Germinal center (tissue), 1 donor: ENCODE measurements around the gene TMEM232.
"Not testable (repeated sequence)": the region's sequence is repeated elsewhere in the genome, so short reads cannot be mapped to it uniquely, and the experiment has no call there.

Source experiments
- DNase-seq: peaks from one replicate; pipeline ENCODE4 v3.0.0; 2012; ENCODE audit warnings: mixed read lengths, low spot score

Gene TMEM232

GRCh38 chr5:110707260-110707844 lies 19.1 kb downstream of the TMEM232 start:
- DNase-seq, result no peak

- no peak for DNase-seq
These were observed 21.1 kb downstream of the TMEM232 start for GRCh38 chr5:110705349-110705748.

GRCh38 chr5:110703481-110703880 lies 23.0 kb downstream of the TMEM232 start:
- DNase-seq, result no peak

GRCh38 chr5:110702704-110703103 lies 23.8 kb downstream of the TMEM232 start:
- no peak for DNase-seq

- DNase-seq, result no peak
These were observed 24.2 kb downstream of the TMEM232 start for GRCh38 chr5:110702300-110702699.

GRCh38 chr5:110692669-110693068 lies 33.8 kb downstream of the TMEM232 start:
- not testable (repeated sequence) for DNase-seq

GRCh38 chr5:110690587-110690986 lies 35.9 kb downstream of the TMEM232 start:
- not testable (repeated sequence) for DNase-seq

- no peak for DNase-seq
These were observed 39.0 kb downstream of the TMEM232 start for GRCh38 chr5:110687485-110687884.

GRCh38 chr5:110686270-110686669 lies 40.2 kb downstream of the TMEM232 start:
- no peak for DNase-seq

- DNase-seq, result no peak
These were observed 44.5 kb downstream of the TMEM232 start for GRCh38 chr5:110681953-110682352.

- DNase-seq, result no peak
These were observed 45.4 kb downstream of the TMEM232 start for GRCh38 chr5:110681109-110681508.

- not testable (repeated sequence) for DNase-seq
These were observed 49.9 kb downstream of the TMEM232 start for GRCh38 chr5:110676554-110676953.

- no peak for DNase-seq
These were observed 61.2 kb downstream of the TMEM232 start for GRCh38 chr5:110665184-110665726.

GRCh38 chr5:110663525-110663924 lies 62.9 kb downstream of the TMEM232 start:
- DNase-seq, result no peak

- DNase-seq, result no peak
These were observed 68.5 kb downstream of the TMEM232 start for GRCh38 chr5:110658006-110658405.

- DNase-seq, result no peak
These were observed 73.1 kb downstream of the TMEM232 start for GRCh38 chr5:110653231-110653970.

- no peak for DNase-seq
These were observed 75.0 kb downstream of the TMEM232 start for GRCh38 chr5:110651507-110651906.

GRCh38 chr5:110644357-110644756 lies 82.1 kb downstream of the TMEM232 start:
- DNase-seq, result no peak

GRCh38 chr5:110638970-110639902 lies 87.2 kb downstream of the TMEM232 start:
- no peak for DNase-seq

- DNase-seq, result no peak
These were observed 92.0 kb downstream of the TMEM232 start for GRCh38 chr5:110634475-110634874.

GRCh38 chr5:110631236-110631635 lies 95.2 kb downstream of the TMEM232 start:
- DNase-seq, result no peak

- no peak for DNase-seq
These were observed 96.1 kb downstream of the TMEM232 start for GRCh38 chr5:110630350-110630749.
